ENCODE measurements around the gene S100A6.
"Not testable (repeated sequence)": the region's sequence is repeated elsewhere in the genome, so short reads cannot be mapped to it uniquely, and the experiment has no call there.

The S100A6 gene

GRCh38 chr1:153575081-153575491, 39.3 kb upstream of the S100A6 start:
- not testable (repeated sequence) for H3K9ac ChIP-seq (ENCODE audit: low read length in 5 of 5); H3K4me3 ChIP-seq (ENCODE audit: low read depth in 1 of 5, low read length in 5 of 5); H3K9me3 ChIP-seq (ENCODE audit: control insufficient read depth in 5 of 5, low read length in 5 of 5); H3K27ac ChIP-seq (ENCODE audit: low read depth, low read length); H3K27me3 ChIP-seq (ENCODE audit: control insufficient read depth in 5 of 5, insufficient read depth in 4 of 5, low read length in 5 of 5); H3K36me3 ChIP-seq (ENCODE audit: control insufficient read depth in 5 of 5, insufficient read depth in 5 of 5, low read length in 5 of 5)
- peaks cover 9 to 25% (median 15%) of the 10 kb centered on the region in 5 donors for H3K4me1 ChIP-seq (ENCODE audit: control insufficient read depth in 5 of 5, insufficient read depth in 5 of 5, low read length in 5 of 5)

- Histone ChIP-seq H3K4me3 (ENCODE audit: low read depth in 1 of 5, low read length in 5 of 5) (no peak overlapping the region), H3K27ac (ENCODE audit: low read depth, low read length) (peak overlapping the region; percentile 75), H3K9me3 (ENCODE audit: control insufficient read depth in 5 of 5, low read length in 5 of 5) (no peaks in the 10 kb centered on the region), H3K36me3 (ENCODE audit: control insufficient read depth in 5 of 5, insufficient read depth in 5 of 5, low read length in 5 of 5) (no peaks in the 10 kb centered on the region), H3K9ac (ENCODE audit: low read length in 5 of 5) (peak overlapping the region in 2 of 5 donors; percentile 1 to 75), H3K4me1 (ENCODE audit: control insufficient read depth in 5 of 5, insufficient read depth in 5 of 5, low read length in 5 of 5) (peaks cover 9 to 28% (median 20%) of the 10 kb centered on the region in 5 donors), H3K27me3 (ENCODE audit: control insufficient read depth in 5 of 5, insufficient read depth in 4 of 5, low read length in 5 of 5) (no peaks in the 10 kb centered on the region)
Measured at GRCh38 chr1:153573351-153573750, 37.6 kb upstream of the S100A6 start.

- Histone ChIP-seq H3K9me3 (ENCODE audit: control insufficient read depth in 5 of 5, low read length in 5 of 5) (no peaks in the 10 kb centered on the region), H3K36me3 (ENCODE audit: control insufficient read depth in 5 of 5, insufficient read depth in 5 of 5, low read length in 5 of 5) (no peaks in the 10 kb centered on the region), H3K4me1 (ENCODE audit: control insufficient read depth in 5 of 5, insufficient read depth in 5 of 5, low read length in 5 of 5) (peaks cover 5 to 30% (median 22%) of the 10 kb centered on the region in 5 donors), H3K27me3 (ENCODE audit: control insufficient read depth in 5 of 5, insufficient read depth in 4 of 5, low read length in 5 of 5) (no peaks in the 10 kb centered on the region), H3K27ac (ENCODE audit: low read depth, low read length) (peak overlapping the region; percentile 75), H3K9ac (ENCODE audit: low read length in 5 of 5) (peak overlapping the region in 1 of 5 donors; percentile 82), H3K4me3 (ENCODE audit: low read depth in 1 of 5, low read length in 5 of 5) (no peak overlapping the region)
Measured at GRCh38 chr1:153572569-153573015, 36.8 kb upstream of the S100A6 start.

GRCh38 chr1:153571706-153572105, 35.9 kb upstream of the S100A6 start:
- Histone ChIP-seq H3K4me1 (ENCODE audit: control insufficient read depth in 5 of 5, insufficient read depth in 5 of 5, low read length in 5 of 5) (peaks cover 9 to 35% (median 29%) of the 10 kb centered on the region in 5 donors), H3K4me3 (ENCODE audit: low read depth in 1 of 5, low read length in 5 of 5) (no peak overlapping the region), H3K27ac (ENCODE audit: low read depth, low read length) (peak overlapping the region; percentile 75), H3K9me3 (ENCODE audit: control insufficient read depth in 5 of 5, low read length in 5 of 5) (no peaks in the 10 kb centered on the region), H3K27me3 (ENCODE audit: control insufficient read depth in 5 of 5, insufficient read depth in 4 of 5, low read length in 5 of 5) (no peaks in the 10 kb centered on the region), H3K9ac (ENCODE audit: low read length in 5 of 5) (no peak overlapping the region), H3K36me3 (ENCODE audit: control insufficient read depth in 5 of 5, insufficient read depth in 5 of 5, low read length in 5 of 5) (no peaks in the 10 kb centered on the region)

- Histone ChIP-seq H3K9ac (ENCODE audit: low read length in 5 of 5) (no peak overlapping the region), H3K4me3 (ENCODE audit: low read depth in 1 of 5, low read length in 5 of 5) (no peak overlapping the region), H3K9me3 (ENCODE audit: control insufficient read depth in 5 of 5, low read length in 5 of 5) (no peaks in the 10 kb centered on the region), H3K4me1 (ENCODE audit: control insufficient read depth in 5 of 5, insufficient read depth in 5 of 5, low read length in 5 of 5) (peaks cover 14 to 43% (median 37%) of the 10 kb centered on the region in 5 donors), H3K27ac (ENCODE audit: low read depth, low read length) (no peak overlapping the region), H3K36me3 (ENCODE audit: control insufficient read depth in 5 of 5, insufficient read depth in 5 of 5, low read length in 5 of 5) (no peaks in the 10 kb centered on the region), H3K27me3 (ENCODE audit: control insufficient read depth in 5 of 5, insufficient read depth in 4 of 5, low read length in 5 of 5) (no peaks in the 10 kb centered on the region)
Measured at GRCh38 chr1:153570874-153571273, 35.1 kb upstream of the S100A6 start.

GRCh38 chr1:153569465-153569864, 33.7 kb upstream of the S100A6 start:
- no peaks in the 10 kb centered on the region for H3K36me3 ChIP-seq (ENCODE audit: control insufficient read depth in 5 of 5, insufficient read depth in 5 of 5, low read length in 5 of 5)
- H3K9ac ChIP-seq (ENCODE audit: low read length in 5 of 5): no peak overlapping the region
- no peaks in the 10 kb centered on the region for H3K27me3 ChIP-seq (ENCODE audit: control insufficient read depth in 5 of 5, insufficient read depth in 4 of 5, low read length in 5 of 5)
- H3K27ac ChIP-seq (ENCODE audit: low read depth, low read length): no peak overlapping the region
- H3K9me3 ChIP-seq (ENCODE audit: control insufficient read depth in 5 of 5, low read length in 5 of 5): no peaks in the 10 kb centered on the region
- H3K4me3 ChIP-seq (ENCODE audit: low read depth in 1 of 5, low read length in 5 of 5): no peak overlapping the region
- peaks cover 16 to 50% (median 43%) of the 10 kb centered on the region in 5 donors for H3K4me1 ChIP-seq (ENCODE audit: control insufficient read depth in 5 of 5, insufficient read depth in 5 of 5, low read length in 5 of 5)

GRCh38 chr1:153568367-153569099, 32.7 kb upstream of the S100A6 start:
- Histone ChIP-seq H3K9me3 (ENCODE audit: control insufficient read depth in 5 of 5, low read length in 5 of 5) (no peaks in the 10 kb centered on the region), H3K4me3 (ENCODE audit: low read depth in 1 of 5, low read length in 5 of 5) (peak overlapping the region; percentile 51 to 74 (median 53)), H3K9ac (ENCODE audit: low read length in 5 of 5) (peak overlapping the region in 4 of 5 donors; percentile 15 to 68 (median 60)), H3K4me1 (ENCODE audit: control insufficient read depth in 5 of 5, insufficient read depth in 5 of 5, low read length in 5 of 5) (peaks cover 16 to 50% (median 46%) of the 10 kb centered on the region in 5 donors), H3K27ac (ENCODE audit: low read depth, low read length) (peak overlapping the region; percentile 48), H3K27me3 (ENCODE audit: control insufficient read depth in 5 of 5, insufficient read depth in 4 of 5, low read length in 5 of 5) (no peaks in the 10 kb centered on the region), H3K36me3 (ENCODE audit: control insufficient read depth in 5 of 5, insufficient read depth in 5 of 5, low read length in 5 of 5) (no peaks in the 10 kb centered on the region)

- Histone ChIP-seq H3K9me3 (ENCODE audit: control insufficient read depth in 5 of 5, low read length in 5 of 5) (no peaks in the 10 kb centered on the region), H3K9ac (ENCODE audit: low read length in 5 of 5) (peak overlapping the region in 4 of 5 donors; percentile 53 to 68 (median 63)), H3K36me3 (ENCODE audit: control insufficient read depth in 5 of 5, insufficient read depth in 5 of 5, low read length in 5 of 5) (no peaks in the 10 kb centered on the region), H3K4me1 (ENCODE audit: control insufficient read depth in 5 of 5, insufficient read depth in 5 of 5, low read length in 5 of 5) (peaks cover 16 to 44% (median 39%) of the 10 kb centered on the region in 5 donors), H3K27me3 (ENCODE audit: control insufficient read depth in 5 of 5, insufficient read depth in 4 of 5, low read length in 5 of 5) (no peaks in the 10 kb centered on the region), H3K27ac (ENCODE audit: low read depth, low read length) (peak overlapping the region; percentile 48), H3K4me3 (ENCODE audit: low read depth in 1 of 5, low read length in 5 of 5) (peak overlapping the region; percentile 33 to 74 (median 53))
Measured at GRCh38 chr1:153567621-153568366, 32.0 kb upstream of the S100A6 start.

GRCh38 chr1:153566414-153567371, 30.9 kb upstream of the S100A6 start:
- H3K27ac ChIP-seq (ENCODE audit: low read depth, low read length): peak overlapping the region; percentile 92
- no peaks in the 10 kb centered on the region for H3K27me3 ChIP-seq (ENCODE audit: control insufficient read depth in 5 of 5, insufficient read depth in 4 of 5, low read length in 5 of 5)
- no peaks in the 10 kb centered on the region for H3K9me3 ChIP-seq (ENCODE audit: control insufficient read depth in 5 of 5, low read length in 5 of 5)
- peaks cover 11 to 43% (median 34%) of the 10 kb centered on the region in 5 donors for H3K4me1 ChIP-seq (ENCODE audit: control insufficient read depth in 5 of 5, insufficient read depth in 5 of 5, low read length in 5 of 5)
- H3K9ac ChIP-seq (ENCODE audit: low read length in 5 of 5): peak overlapping the region in 4 of 5 donors; percentile 8 to 68 (median 64)
- H3K36me3 ChIP-seq (ENCODE audit: control insufficient read depth in 5 of 5, insufficient read depth in 5 of 5, low read length in 5 of 5): no peaks in the 10 kb centered on the region
- peak overlapping the region in 1 of 5 donors; percentile 30 for H3K4me3 ChIP-seq (ENCODE audit: low read depth in 1 of 5, low read length in 5 of 5)
